ENCODE measurements around the gene TSN.

GRCh38 chr2:121791801-121792221, 36.4 kb downstream of the TSN start:
- TF ChIP-seq CTCF (IDR thresholded peaks at IDR 0.05) (no peak), REST (IDR thresholded peaks at IDR 0.05; ENCODE audit: insufficient read depth in 1 of 2, low read depth in 2 of 2, low read length in 1 of 2) (no peak), TCF7L2 (IDR thresholded peaks at IDR 0.05; ENCODE audit: low read depth, low read length) (no peak), POLR2AphosphoS5 (IDR thresholded peaks at IDR 0.05; ENCODE audit: low read depth, low read length) (no peak), SIN3A (IDR thresholded peaks at IDR 0.05; ENCODE audit: borderline replicate concordance, insufficient read depth, low read depth, low read length) (no peak)
